Heart left ventricle (tissue), 13 donors: ENCODE results near the gene GSG1L.

Experiments
- POLR2A ChIP-seq, 2 donors: fragments of 450-650 bp; IDR thresholded peaks; one replicate each; pipeline ENCODE4 v1.6.1; 2017; ENCODE audit warnings: antibody characterized with exemption in 2 of 2, mild to moderate bottlenecking in 2 of 2, moderate library complexity in 2 of 2
- TF ChIP-seq, protein P1 (sequence below), 12 donors: fragments of 200-600 bp; sonication (generic) in 4 of 12; IDR thresholded peaks; one replicate each; pipeline versions ENCODE4 v1.5.0 to v1.8.0; 2018 to 2022; ENCODE audit warnings: antibody characterized with exemption in 12 of 12, mild to moderate bottlenecking in 5 of 12
- donor health status: ischemic (EF 13 %, LVEDD 7.1; RV severe dilation, severe dysfunction).
- donor health status: DM: no; HTN: yes; CAD: no.
- donor health status: DM: no; HTN: no; CAD: no.
- donor health status: ischemic (EF 25% LVEDD 6.9; RV normal size, moderate dysfunction).
- donor health status: ischemic (EF 25% LVEDD 5.7; RV mildly dilated, moderate dysfunction).
- donor health status: ischemic (EF 35%, LVEDD 5.7; RV mildly dilated, moderate dysfunction).
- donor health status: nonischemic (EF 11% LVEDD 7.7; RV severe dilation, severe dysfunction).
- donor health status: DM: yes; HTN: yes; CAD: no.
- donor health status: PGD.
- donor health status: ischemic (EF 29% LVEDD 5.4; RV normal size, mild dysfunction).
- donor health status: nonischemic (EF 23%, LVEDD 6.1; RV moderate dilation, normal function).

DNA sequence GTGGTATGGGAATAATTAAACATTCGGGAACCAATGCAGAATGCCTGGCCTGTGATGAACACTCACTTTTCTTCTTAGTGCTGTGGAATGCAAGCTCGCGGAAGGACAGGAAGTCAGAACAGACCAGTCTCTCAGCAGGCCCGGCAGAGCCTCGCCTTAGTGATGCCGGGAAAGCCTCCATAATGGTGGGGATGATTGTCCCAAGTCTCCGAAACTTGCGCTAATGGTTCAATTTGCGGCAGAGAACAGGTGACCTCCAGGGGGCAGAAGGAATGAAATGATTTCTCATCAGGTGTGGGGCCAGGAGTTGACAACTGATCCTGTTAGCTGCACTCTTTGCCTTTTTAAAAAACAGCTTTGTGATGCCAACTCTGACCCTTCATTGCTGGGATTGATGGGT lies 170.6 kb downstream of the GSG1L start:
- TF ChIP-seq, protein P1, sequence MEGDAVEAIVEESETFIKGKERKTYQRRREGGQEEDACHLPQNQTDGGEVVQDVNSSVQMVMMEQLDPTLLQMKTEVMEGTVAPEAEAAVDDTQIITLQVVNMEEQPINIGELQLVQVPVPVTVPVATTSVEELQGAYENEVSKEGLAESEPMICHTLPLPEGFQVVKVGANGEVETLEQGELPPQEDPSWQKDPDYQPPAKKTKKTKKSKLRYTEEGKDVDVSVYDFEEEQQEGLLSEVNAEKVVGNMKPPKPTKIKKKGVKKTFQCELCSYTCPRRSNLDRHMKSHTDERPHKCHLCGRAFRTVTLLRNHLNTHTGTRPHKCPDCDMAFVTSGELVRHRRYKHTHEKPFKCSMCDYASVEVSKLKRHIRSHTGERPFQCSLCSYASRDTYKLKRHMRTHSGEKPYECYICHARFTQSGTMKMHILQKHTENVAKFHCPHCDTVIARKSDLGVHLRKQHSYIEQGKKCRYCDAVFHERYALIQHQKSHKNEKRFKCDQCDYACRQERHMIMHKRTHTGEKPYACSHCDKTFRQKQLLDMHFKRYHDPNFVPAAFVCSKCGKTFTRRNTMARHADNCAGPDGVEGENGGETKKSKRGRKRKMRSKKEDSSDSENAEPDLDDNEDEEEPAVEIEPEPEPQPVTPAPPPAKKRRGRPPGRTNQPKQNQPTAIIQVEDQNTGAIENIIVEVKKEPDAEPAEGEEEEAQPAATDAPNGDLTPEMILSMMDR (IDR thresholded peaks at IDR 0.05): no peak
- no peak for TF ChIP-seq POLR2A (IDR thresholded peaks at IDR 0.05)
